MG63 (cell line): ENCODE measurements around the gene C21orf58. TPM values are rescaled to one million over a fixed set of nuclear protein-coding genes. Genes with fewer than 3 reads are reported as not detected.

Experiments used
- DNase-seq: peaks from one replicate; pipeline ENCODE4 v3.0.0-alpha.2; 2020
- H3K27me3 ChIP-seq: fragments of 250-450 bp; sonication (Bioruptor Pico); 2 replicates; pipeline ENCODE4 v1.5.1; 2020; ENCODE audit warnings: mild to moderate bottlenecking, moderate library complexity
- H3K36me3 ChIP-seq: fragments of 250-450 bp; sonication (Bioruptor Pico); 2 replicates; pipeline ENCODE4 v1.5.1; 2020; ENCODE audit warnings: mild to moderate bottlenecking, moderate library complexity
- H3K4me3 ChIP-seq: fragments of 250-450 bp; sonication (Bioruptor Pico); 2 replicates; pipeline ENCODE4 v1.5.1; 2020; ENCODE audit warnings: mild to moderate bottlenecking, moderate library complexity
- H3K9me3 ChIP-seq: fragments of 250-450 bp; sonication (Bioruptor Pico); 2 replicates; pipeline ENCODE4 v1.5.1; 2020; ENCODE audit warnings: mild to moderate bottlenecking, moderate library complexity
- total RNA-seq: library from RNA; depleted of rRNA; stranded (reverse); fragments of >200 nt; shearing (Covaris generic); gene quantifications from 2 replicates; pipeline ENCODE4 v1.2.3, GENCODE V29; 2014; ENCODE audit warnings: low replicate concordance

Gene C21orf58
- total RNA-seq, 1 experiment from 2014 or later, result 4.7 TPM

DNA sequence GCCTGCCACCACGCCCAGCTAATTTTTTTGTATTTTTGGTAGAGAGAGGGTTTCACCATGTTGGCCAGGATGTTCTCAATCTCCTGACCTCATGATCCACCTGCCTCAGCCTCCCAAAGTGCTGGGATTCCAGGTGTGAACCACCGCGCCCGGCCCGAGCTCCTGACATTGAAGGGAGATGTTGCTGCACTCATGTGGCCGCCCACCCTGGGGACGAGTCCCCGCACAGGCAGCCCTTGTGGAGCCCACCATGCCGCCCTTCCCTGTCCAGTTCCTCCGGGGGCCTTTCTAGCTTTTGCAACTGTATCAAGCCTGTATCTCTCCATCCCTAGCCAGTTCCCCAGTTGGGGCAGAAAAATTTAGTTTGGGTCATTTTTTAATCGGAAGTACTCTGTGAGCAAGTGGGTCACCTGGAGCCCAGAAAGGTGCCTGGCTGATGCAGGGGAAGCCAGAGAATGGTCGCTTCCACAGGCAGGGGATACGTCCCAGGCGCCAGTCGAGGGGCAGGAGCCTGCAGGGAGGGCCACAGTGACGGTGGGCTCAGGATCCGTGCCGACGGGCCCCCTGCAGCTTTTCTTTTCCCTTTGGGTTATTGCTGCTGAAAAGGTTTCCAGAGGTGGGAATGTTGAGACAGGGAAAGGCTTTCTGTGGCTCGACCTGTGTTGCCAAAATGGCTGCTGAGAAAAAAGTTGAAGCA lies 20.7 kb upstream of the C21orf58 start:
- no peaks in the 10 kb centered on the region for H3K9me3 ChIP-seq
- no peak for DNase-seq
- peaks cover 80% of the 10 kb centered on the region for H3K36me3 ChIP-seq

DNA sequence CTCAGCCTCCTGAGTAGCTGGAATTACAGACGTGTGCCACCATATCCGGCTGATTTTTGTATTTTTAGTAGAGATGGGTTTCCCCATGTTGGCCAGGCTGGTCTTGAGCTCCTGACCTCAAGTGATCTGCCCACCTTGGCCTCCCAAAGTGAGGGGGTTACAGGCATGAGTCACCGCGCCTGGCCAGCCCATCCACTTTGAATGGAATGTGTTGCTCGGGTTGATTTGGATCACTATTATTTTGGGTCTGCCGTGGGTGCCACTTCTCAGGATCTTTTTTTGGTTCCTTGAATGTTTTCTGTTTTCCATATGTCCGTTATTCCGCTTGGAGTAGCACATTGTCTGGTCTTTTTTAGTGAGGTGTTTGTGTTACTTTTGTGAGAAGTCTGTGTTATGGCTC lies 17.3 kb upstream of the C21orf58 start:
- Histone ChIP-seq H3K4me3 (no peak overlapping the region), H3K36me3 (peaks cover 83% of the 10 kb centered on the region), H3K9me3 (0 out of 2 replicates have a peak, but pooled peaks cover 2% of the 10 kb centered on the region), H3K27me3 (no peaks in the 10 kb centered on the region)
- DNase-seq, result no peak

More for the DNA sequence above, 20.7 kb upstream of the C21orf58 start:
- Histone ChIP-seq H3K4me3 (no peak overlapping the region), H3K27me3 (no peaks in the 10 kb centered on the region)

GRCh38 chr21:46336603-46337002 lies 12.9 kb upstream of the C21orf58 start:
- Histone ChIP-seq H3K9me3 (0 out of 2 replicates have a peak, but pooled peaks cover 2% of the 10 kb centered on the region), H3K4me3 (no peak overlapping the region), H3K36me3 (peaks cover 86% of the 10 kb centered on the region), H3K27me3 (no peaks in the 10 kb centered on the region)
- no peak for DNase-seq

DNA sequence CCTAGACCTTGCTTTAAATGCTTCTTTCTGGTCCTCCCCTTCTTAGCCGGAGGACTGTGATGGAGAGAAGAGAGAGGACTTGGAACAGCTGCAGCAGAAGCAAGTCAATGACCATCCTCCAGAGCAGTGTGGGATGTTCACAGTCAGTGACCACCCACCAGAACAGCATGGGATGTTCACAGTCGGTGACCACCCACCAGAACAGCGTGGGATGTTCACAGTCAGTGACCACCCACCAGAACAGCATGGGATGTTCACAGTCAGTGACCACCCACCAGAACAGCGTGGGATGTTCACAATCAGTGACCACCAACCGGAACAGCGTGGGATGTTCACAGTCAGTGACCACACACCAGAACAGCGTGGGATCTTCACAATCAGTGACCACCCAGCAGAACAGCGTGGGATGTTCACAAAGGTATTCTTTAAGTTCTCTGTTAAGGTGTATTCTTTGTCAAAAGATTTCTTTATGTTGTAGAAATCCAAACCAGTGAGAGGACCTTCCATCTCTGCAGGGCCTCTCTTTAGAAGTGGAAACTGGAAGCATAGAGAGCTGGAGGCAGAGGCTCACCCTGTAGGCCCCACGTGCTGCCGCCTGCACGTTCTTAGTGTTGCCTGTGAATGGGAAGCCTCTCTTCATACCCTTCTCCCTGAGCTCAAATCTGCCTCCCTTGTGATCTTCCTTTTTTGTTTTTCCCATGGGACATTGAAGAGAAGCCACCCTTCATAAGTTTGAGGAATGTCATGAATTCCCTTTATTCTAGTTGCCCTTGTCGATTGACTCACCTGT lies 10.9 kb upstream of the C21orf58 start:
- Histone ChIP-seq H3K27me3 (no peaks in the 10 kb centered on the region), H3K9me3 (0 out of 2 replicates have a peak, but pooled peaks cover 2% of the 10 kb centered on the region), H3K4me3 (no peak overlapping the region), H3K36me3 (peaks cover 86% of the 10 kb centered on the region)
- no peak for DNase-seq

DNA sequence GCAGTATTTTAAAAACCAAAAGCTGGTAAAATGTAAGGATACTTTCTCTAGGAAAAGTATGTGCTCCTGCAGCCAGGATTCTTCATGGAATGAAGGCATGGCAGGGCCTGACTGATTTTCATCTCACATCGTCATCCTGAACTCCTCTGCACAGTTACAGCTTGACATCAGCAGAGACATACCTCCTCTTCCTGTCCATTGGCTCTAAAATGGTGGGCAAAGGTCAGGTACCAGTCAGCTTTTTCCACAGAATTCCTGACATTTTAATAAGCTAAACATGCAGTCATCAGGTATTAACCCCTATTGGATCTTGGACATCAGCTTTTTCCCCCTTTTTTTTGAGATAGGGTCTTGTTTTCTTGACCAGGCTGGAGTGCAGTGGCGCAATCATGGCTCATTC lies 6.1 kb upstream of the C21orf58 start:
- Histone ChIP-seq H3K9me3 (no peaks in the 10 kb centered on the region), H3K4me3 (no peak overlapping the region), H3K27me3 (no peaks in the 10 kb centered on the region), H3K36me3 (peaks cover 71% of the 10 kb centered on the region)
- no peak for DNase-seq

- Histone ChIP-seq H3K36me3 (peaks cover 66% of the 10 kb centered on the region), H3K4me3 (no peak overlapping the region)
These were observed 4.5 kb upstream of the C21orf58 start for GRCh38 chr21:46328151-46328550.

GRCh38 chr21:46327711-46328110 lies 4.0 kb upstream of the C21orf58 start:
- H3K27me3 ChIP-seq, result no peaks in the 10 kb centered on the region
- H3K9me3 ChIP-seq, result no peaks in the 10 kb centered on the region
- DNase-seq, result no peak
- peaks cover 66% of the 10 kb centered on the region for H3K36me3 ChIP-seq
- no peak overlapping the region for H3K4me3 ChIP-seq

More at GRCh38 chr21:46328151-46328550, 4.5 kb upstream of the C21orf58 start:
- no peaks in the 10 kb centered on the region for H3K27me3 ChIP-seq
- no peaks in the 10 kb centered on the region for H3K9me3 ChIP-seq
- DNase-seq, result no peak

DNA sequence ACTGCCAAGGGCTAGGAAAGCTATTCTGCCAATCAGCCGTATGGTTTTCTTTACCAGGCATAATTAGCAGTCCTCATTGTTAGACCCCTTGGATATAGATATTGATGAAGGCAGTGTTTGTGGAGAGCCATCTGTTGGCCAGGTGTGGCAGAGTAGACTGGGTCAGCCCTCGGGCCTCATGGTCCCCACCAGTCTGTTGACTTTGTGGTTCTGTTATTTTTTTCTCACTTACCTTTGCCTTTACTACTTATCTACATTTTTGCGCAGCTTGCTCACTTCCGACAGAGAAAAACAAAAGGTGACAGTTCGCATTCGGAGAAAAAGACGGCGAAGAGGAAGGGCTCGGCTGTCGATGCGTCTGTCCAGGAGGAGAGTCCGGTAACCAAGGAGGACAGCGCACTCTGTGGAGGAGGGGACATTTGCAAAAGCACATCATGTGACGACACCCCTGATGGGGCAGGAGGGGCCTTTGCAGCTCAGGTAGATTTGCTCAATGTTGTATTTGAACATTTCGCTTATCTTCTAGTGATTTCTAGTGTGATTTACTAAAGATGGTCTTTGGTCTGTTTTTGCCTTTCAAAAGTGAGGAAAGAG lies 2.5 kb upstream of the C21orf58 start:
- no peak for DNase-seq
- Histone ChIP-seq H3K9me3 (no peaks in the 10 kb centered on the region), H3K4me3 (peak overlapping the region; percentile 99), H3K27me3 (no peaks in the 10 kb centered on the region), H3K36me3 (peaks cover 70% of the 10 kb centered on the region)

DNA sequence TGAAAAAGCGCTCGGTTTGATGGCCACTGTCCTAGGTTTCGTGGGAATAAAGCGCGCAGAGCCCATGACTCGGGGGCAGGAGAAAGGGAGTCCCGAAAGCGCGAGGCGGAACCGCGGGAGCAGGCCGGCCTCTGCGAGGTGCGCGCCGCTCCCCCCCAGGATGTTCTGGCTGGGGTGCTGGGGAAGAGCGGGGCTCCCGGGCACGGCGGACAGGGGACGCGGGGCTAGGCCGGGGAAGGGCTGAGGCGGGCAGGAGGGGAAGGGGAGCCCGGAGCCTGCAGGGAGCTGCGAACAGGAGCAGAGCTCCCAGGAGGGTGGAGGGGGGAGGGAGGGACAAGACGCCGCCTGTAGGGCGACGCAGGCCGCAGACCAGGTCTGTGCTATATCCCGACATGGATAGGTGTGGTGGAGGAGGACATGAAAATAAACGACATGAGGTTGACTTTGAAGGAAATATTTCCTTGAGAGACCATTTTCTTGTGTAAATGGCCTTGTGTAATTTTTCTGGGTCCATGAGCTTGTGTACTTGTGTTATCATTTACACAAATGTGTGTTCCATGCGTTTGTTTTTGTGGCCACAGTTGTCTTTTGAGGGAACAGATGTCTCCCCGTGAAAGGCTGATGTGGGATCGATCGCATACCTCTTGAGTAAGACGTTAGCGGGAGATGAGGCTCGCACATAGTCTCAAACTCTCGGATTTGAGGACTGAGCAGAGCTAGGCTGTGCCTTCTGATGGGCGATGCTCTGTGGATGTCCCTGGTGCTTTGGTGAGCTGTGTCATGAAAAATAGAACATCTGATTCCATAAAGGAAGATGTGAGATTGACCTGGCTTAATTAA lies 1.6 kb upstream of the C21orf58 start:
- H3K4me3 ChIP-seq, result peak overlapping the region; percentile 99
- H3K27me3 ChIP-seq, result no peaks in the 10 kb centered on the region
- peak; percentile 66 for DNase-seq
- H3K9me3 ChIP-seq, result no peaks in the 10 kb centered on the region
- H3K36me3 ChIP-seq, result peaks cover 64% of the 10 kb centered on the region

GRCh38 chr21:46324390-46325072 lies 861 bp upstream of the C21orf58 start:
- peak overlapping the region; percentile 99 for H3K4me3 ChIP-seq
- H3K9me3 ChIP-seq, result no peaks in the 10 kb centered on the region
- peak; percentile 85 for DNase-seq
- no peaks in the 10 kb centered on the region for H3K27me3 ChIP-seq
- peaks cover 57% of the 10 kb centered on the region for H3K36me3 ChIP-seq

DNA sequence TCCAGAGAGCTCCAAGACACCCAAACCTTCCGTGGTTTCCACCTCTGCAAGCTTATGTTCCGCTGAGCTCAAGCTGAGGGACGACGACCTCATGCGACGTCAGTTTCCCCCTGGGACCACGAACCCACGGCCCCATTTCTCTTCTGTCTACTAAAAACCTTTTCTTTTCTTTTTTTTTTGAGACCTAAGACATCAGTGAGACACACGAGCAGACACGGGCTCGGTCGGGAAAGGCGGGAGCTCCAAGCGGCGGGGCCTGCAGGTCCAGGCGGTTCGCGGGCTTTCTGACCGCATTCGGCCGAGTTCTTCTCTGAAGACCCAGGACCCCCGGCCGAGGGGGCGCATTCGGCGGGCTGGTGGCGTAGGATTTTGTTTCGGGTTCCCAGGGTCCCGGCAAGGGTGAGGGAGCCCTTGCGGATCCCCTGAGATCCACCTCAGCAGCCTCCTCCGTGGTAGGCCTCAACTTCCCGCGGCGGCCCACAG lies 402 bp downstream of the C21orf58 start:
- Histone ChIP-seq H3K36me3 (peaks cover 52% of the 10 kb centered on the region), H3K27me3 (no peaks in the 10 kb centered on the region), H3K9me3 (no peaks in the 10 kb centered on the region), H3K4me3 (peak overlapping the region; percentile 99)
- no peak for DNase-seq

DNA sequence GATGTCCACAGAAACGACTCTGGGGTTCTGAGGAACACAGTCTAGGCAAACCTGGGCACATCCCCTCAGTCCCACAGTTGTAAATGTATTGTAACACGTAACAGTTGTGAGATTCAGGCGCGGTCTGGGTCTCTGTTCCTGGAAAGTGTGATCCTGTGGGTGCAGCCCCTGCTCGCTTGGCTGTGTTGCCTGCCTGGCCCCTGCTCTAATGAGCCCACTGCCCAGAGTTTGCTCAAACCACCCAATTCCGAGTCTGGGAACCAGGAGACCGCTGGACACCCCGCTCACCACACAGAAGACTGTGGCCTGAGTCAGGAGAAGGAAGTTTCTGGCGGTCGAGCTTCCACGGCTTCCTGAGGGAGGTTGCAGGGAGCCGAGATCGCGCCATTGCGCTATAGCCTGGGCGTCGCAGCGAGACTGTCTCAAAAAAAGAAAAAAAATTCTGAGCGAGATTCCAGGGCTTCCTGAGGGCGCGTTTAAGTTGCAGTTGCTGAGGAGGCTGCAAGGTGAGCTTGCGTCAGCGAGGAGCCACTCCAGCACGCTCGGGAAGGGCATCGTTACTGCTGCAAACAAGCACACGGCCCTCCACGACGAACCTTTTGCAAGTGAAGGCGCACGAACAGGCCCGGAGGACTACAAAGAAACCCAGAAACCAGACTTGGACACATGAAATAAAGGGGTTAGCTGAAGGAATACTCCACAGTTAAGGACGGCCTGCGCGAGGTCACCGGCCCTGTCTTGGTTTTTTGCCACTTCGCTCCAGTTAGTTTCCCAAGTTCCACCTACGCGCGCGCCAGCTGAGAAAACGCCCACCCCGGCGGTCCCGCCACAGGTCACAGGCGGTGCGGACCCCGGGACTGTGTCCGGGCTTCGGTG lies 1.1 kb downstream of the C21orf58 start:
- peak; percentile 30 for DNase-seq
- H3K9me3 ChIP-seq, result no peaks in the 10 kb centered on the region
- no peaks in the 10 kb centered on the region for H3K27me3 ChIP-seq
- H3K36me3 ChIP-seq, result peaks cover 49% of the 10 kb centered on the region
- peak overlapping the region; percentile 99 for H3K4me3 ChIP-seq

GRCh38 chr21:46320331-46320801 lies 3.3 kb downstream of the C21orf58 start:
- Histone ChIP-seq H3K9me3 (no peaks in the 10 kb centered on the region), H3K36me3 (peaks cover 36% of the 10 kb centered on the region), H3K4me3 (no peak overlapping the region; the same call in 1 of the 2 replicates), H3K27me3 (no peaks in the 10 kb centered on the region)
- no peak for DNase-seq

GRCh38 chr21:46319186-46319585 lies 4.5 kb downstream of the C21orf58 start:
- Histone ChIP-seq H3K9me3 (no peaks in the 10 kb centered on the region), H3K4me3 (no peak overlapping the region), H3K27me3 (no peaks in the 10 kb centered on the region), H3K36me3 (peaks cover 38% of the 10 kb centered on the region)
- no peak for DNase-seq

DNA sequence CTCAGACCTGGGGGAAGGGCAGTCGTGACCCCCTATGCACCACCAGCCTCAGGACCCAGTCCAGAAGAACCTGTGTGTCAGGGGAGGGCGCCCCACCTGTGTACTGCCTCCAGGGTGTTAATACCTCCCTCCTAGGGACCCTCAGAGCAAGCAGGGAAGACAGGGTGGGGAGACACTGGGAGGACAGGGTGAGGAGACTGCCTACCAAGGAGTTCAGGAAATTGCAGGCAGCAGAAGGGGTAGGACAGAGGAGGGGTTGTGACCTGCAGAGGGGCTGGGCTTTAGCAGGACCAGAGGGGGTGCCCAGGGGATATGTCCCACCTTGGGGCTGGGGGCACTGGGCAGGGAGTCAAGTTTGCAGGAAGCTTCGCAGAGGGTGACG lies 5.2 kb downstream of the C21orf58 start:
- H3K36me3 ChIP-seq, result peaks cover 39% of the 10 kb centered on the region
- H3K4me3 ChIP-seq, result no peak overlapping the region
- no peaks in the 10 kb centered on the region for H3K27me3 ChIP-seq
- DNase-seq, result no peak
- no peaks in the 10 kb centered on the region for H3K9me3 ChIP-seq
